ENCODE data around the gene LPAR3.

GRCh38 chr1:84876353-84876752 lies 16.7 kb downstream of the LPAR3 start:
- TF ChIP-seq CTCF (conservative IDR thresholded peaks at IDR 0.05): no peak
- no peak for TF ChIP-seq ZFX (IDR thresholded peaks at IDR 0.05)
